HepG2 (cell line): ENCODE measurements around the gene POLR1D. TPM values are rescaled to one million over a fixed set of nuclear protein-coding genes. Genes with fewer than 3 reads are reported as not detected.

ENCODE experiments used
- ATAC-seq: fragments of 200-7000 bp; cut with Tn5 transposase; 3 replicates; pipeline ENCODE4 v1.9.1; 2020; ENCODE audit warnings: mild to moderate bottlenecking, moderate library complexity
- BruUV-seq: library from RNA; stranded (reverse); fragments of 400-500 nt; replicated peaks from 2 replicates; lab custom pipeline; 2021; lab: Mats Ljungman, UMichigan
- CTCF ChIA-PET: fragments of 300-600 bp; formaldehyde crosslinking; extraction: SDS; loops from one replicate; lab custom pipeline; 2021; ENCODE audit warnings: low total read pairs, inconsistent platforms, low intra/inter-chr PET ratio; lab: Yijun Ruan, JAX
- POLR2A ChIA-PET: fragments of 350-600 bp; sonication (Branson Sonifier 250); formaldehyde crosslinking; loops from one replicate; lab custom pipeline; 2020; ENCODE audit warnings: antibody characterized with exemption, inconsistent platforms; lab: Yijun Ruan, JAX
- DNase-seq: peaks from one replicate; pipeline ENCODE4 v3.0.0-alpha.2; 2015; ENCODE audit warnings: low spot score
- FAIRE-seq: peaks from 3 replicates; lab custom pipeline; 2011; peaks lifted over from hg19 to GRCh38; lab: Jason Lieb, UNC
- H2AFZ ChIP-seq: one replicate; pipeline ENCODE4 v1.6.1; 2011; ENCODE audit warnings: low read length, inconsistent platforms
- H3K27ac ChIP-seq: fragments of 300-600 bp; 3 replicates; pipeline ENCODE4 v1.8.0; 2011; ENCODE audit warnings: mixed run types, mild to moderate bottlenecking, mixed read lengths, low read length, inconsistent platforms; ENCODE audit not compliant: insufficient read depth; ENCODE audit errors: extremely low read length
- H3K27me3 ChIP-seq, 2 experiments: fragments of 200-600 bp in 1 of 2; 2 replicates in 1 of 2; 3 replicates in 1 of 2; pipeline versions ENCODE4 v1.6.0 to v1.8.0; 2011; ENCODE audit warnings: low read length in 2 of 2, mild to moderate bottlenecking in 2 of 2, moderate library complexity in 2 of 2, inconsistent platforms in 1 of 2; ENCODE audit not compliant: insufficient read depth in 2 of 2, control insufficient read depth in 1 of 2
- H3K36me3 ChIP-seq, 2 experiments: fragments of 200-600 bp in 1 of 2; replicated peaks in 1 of 2; 2 replicates in 1 of 2; 3 replicates in 1 of 2; pipeline versions ENCODE4 v1.5.1 to v1.8.0; 2011; ENCODE audit warnings: low read length in 2 of 2, inconsistent platforms in 1 of 2; ENCODE audit not compliant: insufficient read depth in 2 of 2, control insufficient read depth in 1 of 2
- H3K4me1 ChIP-seq: 2 replicates; pipeline ENCODE4 v1.5.1; 2012; ENCODE audit warnings: low read length, inconsistent platforms; ENCODE audit not compliant: insufficient read depth
- H3K4me2 ChIP-seq: 2 replicates; pipeline ENCODE4 v1.6.0; 2011; ENCODE audit warnings: low read depth, low read length, inconsistent platforms
- H3K4me3 ChIP-seq, 3 experiments: fragments of 200-600 bp in 1 of 3; sonication (generic), shearing (Covaris generic) in 1 of 3; replicated peaks in 1 of 3; 2 replicates each; pipeline ENCODE4 v1.5.1; 2011 to 2016; ENCODE audit warnings: low read length in 3 of 3, inconsistent platforms in 2 of 3, low read depth in 2 of 3, mild to moderate bottlenecking in 2 of 3, control low read depth in 1 of 3, mixed read lengths in 1 of 3; ENCODE audit not compliant: insufficient read depth in 1 of 3
- H3K79me2 ChIP-seq: one replicate; pipeline ENCODE4 v1.6.1; 2011; ENCODE audit warnings: low read length, inconsistent platforms; ENCODE audit not compliant: insufficient read depth
- H3K9ac ChIP-seq: 2 replicates; pipeline ENCODE4 v1.6.0; 2011; ENCODE audit warnings: mild to moderate bottlenecking, low read depth, low read length, inconsistent platforms; ENCODE audit not compliant: insufficient read depth
- H3K9me3 ChIP-seq: 2 replicates; pipeline ENCODE4 v1.5.1; 2012; ENCODE audit warnings: mild to moderate bottlenecking, low read length
- H4K20me1 ChIP-seq: 2 replicates; pipeline ENCODE4 v1.6.0; 2011; ENCODE audit warnings: inconsistent platforms, mild to moderate bottlenecking, low read length, moderate library complexity; ENCODE audit not compliant: insufficient read depth
- CEBPG ChIP-seq: IDR thresholded peaks from 2 replicates; pipeline ENCODE4 v1.6.1; 2016
- EEA1 ChIP-seq: sonication (generic); formaldehyde crosslinking; IDR thresholded peaks from 2 replicates; pipeline ENCODE4 v1.5.1; 2020; ENCODE audit warnings: mild to moderate bottlenecking, missing genetic modification reagents, borderline replicate concordance
- ESRRA ChIP-seq: sonication (generic); formaldehyde crosslinking; IDR thresholded peaks from 2 replicates; pipeline ENCODE4 v1.5.1; 2020; ENCODE audit warnings: mild to moderate bottlenecking, low read depth, missing genetic modification reagents
- FOXA1 ChIP-seq, 2 experiments: fragments of 450-650 bp in 1 of 2; sonication (generic) in 1 of 2; formaldehyde crosslinking in 1 of 2; IDR thresholded peaks; 2 replicates each; pipeline versions ENCODE4 v1.4.0 to v1.6.1; 2016 to 2020; ENCODE audit warnings: missing genetic modification reagents in 1 of 2
- KLF15 ChIP-seq: sonication (generic); formaldehyde crosslinking; IDR thresholded peaks from 2 replicates; pipeline ENCODE4 v1.8.1; 2023; ENCODE audit warnings: borderline replicate concordance, mild to moderate bottlenecking, inconsistent platforms, missing genetic modification reagents, mixed read lengths
- MEIS2 ChIP-seq: sonication (generic); formaldehyde crosslinking; IDR thresholded peaks from 2 replicates; pipeline ENCODE4 v1.9.0; 2021; ENCODE audit warnings: mild to moderate bottlenecking, missing genetic modification reagents
- MLXIP ChIP-seq: sonication (generic); formaldehyde crosslinking; IDR thresholded peaks from 2 replicates; pipeline ENCODE4 v1.9.0; 2021; ENCODE audit warnings: missing genetic modification reagents, borderline replicate concordance
- PAXIP1 ChIP-seq: sonication (generic); formaldehyde crosslinking; conservative IDR thresholded peaks from 2 replicates; pipeline ENCODE4 v1.4.0; 2020; ENCODE audit warnings: mild to moderate bottlenecking, missing genetic modification reagents, moderate library complexity
- RBAK ChIP-seq: sonication (generic); formaldehyde crosslinking; IDR thresholded peaks from 2 replicates; pipeline ENCODE4 v1.5.1; 2020; ENCODE audit warnings: mild to moderate bottlenecking, missing genetic modification reagents
- ZFP62 ChIP-seq: sonication (generic); formaldehyde crosslinking; IDR thresholded peaks from 2 replicates; pipeline ENCODE4 v1.4.0; 2020; ENCODE audit warnings: missing genetic modification reagents
- ZNF343 ChIP-seq: sonication (generic); formaldehyde crosslinking; IDR thresholded peaks from 2 replicates; pipeline ENCODE4 v1.4.0; 2020; ENCODE audit warnings: mild to moderate bottlenecking, missing genetic modification reagents
- ZNF552 ChIP-seq: sonication (generic); formaldehyde crosslinking; IDR thresholded peaks from 2 replicates; pipeline ENCODE4 v1.9.0; 2022; ENCODE audit warnings: missing genetic modification reagents, mild to moderate bottlenecking, borderline replicate concordance
- WGBS: methylation state at CpG from one replicate; pipeline ENCODE4 v1.1.6; 2017; ENCODE audit warnings: low lambda C conversion rate; 5-methylcytosine and 5-hydroxymethylcytosine counted together
- in situ Hi-C: cut with HindIII; loops from 2 replicates; pipeline ENCODE4 v1.10.0; 2017; ENCODE audit warnings: low pct_unique_long_range_greater_than_20kb; ENCODE audit not compliant: extremely low pct_ligation_motif_present
- intact Hi-C: fragments of 100-400 bp; cut with micrococcal nuclease; formaldehyde crosslinking; loops from one replicate; pipeline ENCODE4 v1.10.0; 2022; ENCODE audit not compliant: unreplicated experiment
- polyA plus RNA-seq, 8 experiments: library from polyadenylated mRNA; depleted of rRNA in 3 of 8; stranded (reverse) in 7 of 8; unstranded in 1 of 8; fragments of >200 nt; fragmentation: Illumina TruSeq in 4 of 8; extraction: Trizol in 4 of 8; gene quantifications; 2 replicates each; pipeline versions ENCODE4 v1.2.1 to v1.2.3, GENCODE V29; 2011 to 2016; ENCODE audit warnings: low read depth in 4 of 8, missing spikeins in 1 of 8, mixed read lengths in 1 of 8; ENCODE audit not compliant: insufficient read depth in 1 of 8
- total RNA-seq, 5 experiments: library from RNA; depleted of rRNA; stranded (reverse); fragments of >200 nt; fragmentation: Illumina TruSeq; extraction: Trizol; gene quantifications; 2 replicates each; pipeline ENCODE4 v1.2.3, GENCODE V29; 2016; ENCODE audit warnings: low read depth in 1 of 5
- TF ChIP-seq, protein P1 (sequence below): sonication (generic); formaldehyde crosslinking; IDR thresholded peaks from 2 replicates; pipeline ENCODE4 v1.4.0; 2020; ENCODE audit warnings: mild to moderate bottlenecking, missing genetic modification reagents
- TF ChIP-seq, protein P2 (sequence below): IDR thresholded peaks from 2 replicates; pipeline ENCODE4 v1.6.1; 2016; ENCODE audit warnings: missing genetic modification reagents, missing compliant biosample characterization

Gene POLR1D
- total and polyA plus RNA-seq, 2 of the 13 experiments (the other 11 are each of a cell fraction or from before 2014, with no cell fraction given): 183 to 490 TPM

- ATAC-seq: no peak
- POLR2A ChIA-PET: interaction anchor here (1.6 to 2.8 kb wide), 2 partner anchors 18 to 26 kb away, joined by 3 to 16 read pairs; no protein-coding TSS in a partner anchor
- no peak for TF ChIP-seq RBAK (CRISPR knock-in tag)
- no peak for TF ChIP-seq EEA1
- TF ChIP-seq, protein P1, sequence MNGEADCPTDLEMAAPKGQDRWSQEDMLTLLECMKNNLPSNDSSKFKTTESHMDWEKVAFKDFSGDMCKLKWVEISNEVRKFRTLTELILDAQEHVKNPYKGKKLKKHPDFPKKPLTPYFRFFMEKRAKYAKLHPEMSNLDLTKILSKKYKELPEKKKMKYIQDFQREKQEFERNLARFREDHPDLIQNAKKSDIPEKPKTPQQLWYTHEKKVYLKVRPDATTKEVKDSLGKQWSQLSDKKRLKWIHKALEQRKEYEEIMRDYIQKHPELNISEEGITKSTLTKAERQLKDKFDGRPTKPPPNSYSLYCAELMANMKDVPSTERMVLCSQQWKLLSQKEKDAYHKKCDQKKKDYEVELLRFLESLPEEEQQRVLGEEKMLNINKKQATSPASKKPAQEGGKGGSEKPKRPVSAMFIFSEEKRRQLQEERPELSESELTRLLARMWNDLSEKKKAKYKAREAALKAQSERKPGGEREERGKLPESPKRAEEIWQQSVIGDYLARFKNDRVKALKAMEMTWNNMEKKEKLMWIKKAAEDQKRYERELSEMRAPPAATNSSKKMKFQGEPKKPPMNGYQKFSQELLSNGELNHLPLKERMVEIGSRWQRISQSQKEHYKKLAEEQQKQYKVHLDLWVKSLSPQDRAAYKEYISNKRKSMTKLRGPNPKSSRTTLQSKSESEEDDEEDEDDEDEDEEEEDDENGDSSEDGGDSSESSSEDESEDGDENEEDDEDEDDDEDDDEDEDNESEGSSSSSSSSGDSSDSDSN (CRISPR knock-in tag): no peak
- no peak for TF ChIP-seq KLF15 (CRISPR knock-in tag)
- TF ChIP-seq PAXIP1: no peak
- no peak for TF ChIP-seq ZNF343
- no peak for TF ChIP-seq FOXA1 (IDR thresholded peaks at IDR 0.05)
- no peak for TF ChIP-seq FOXA1 (CRISPR knock-in tag; IDR thresholded peaks at IDR 0.05)
- TF ChIP-seq, protein P2, sequence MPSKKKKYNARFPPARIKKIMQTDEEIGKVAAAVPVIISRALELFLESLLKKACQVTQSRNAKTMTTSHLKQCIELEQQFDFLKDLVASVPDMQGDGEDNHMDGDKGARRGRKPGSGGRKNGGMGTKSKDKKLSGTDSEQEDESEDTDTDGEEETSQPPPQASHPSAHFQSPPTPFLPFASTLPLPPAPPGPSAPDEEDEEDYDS (CRISPR knock-in tag): 0 out of 2 replicates have a peak, but pooled peaks have one; percentile 9
- no peak for TF ChIP-seq MEIS2 (CRISPR knock-in tag)
- TF ChIP-seq ZFP62 (CRISPR knock-in tag): no peak
- TF ChIP-seq ESRRA (CRISPR knock-in tag): no peak
- peak; percentile 23; the same call in 1 of the 2 replicates for TF ChIP-seq CEBPG
- TF ChIP-seq ZNF552 (CRISPR knock-in tag): no peak
- TF ChIP-seq MLXIP: no peak
These were observed 21.8 kb downstream of the POLR1D start for GRCh38 chr13:27643334-27644132.

More at GRCh38 chr13:27643334-27644132, 21.8 kb downstream of the POLR1D start:
- H3K9me3 ChIP-seq: no peaks in the 10 kb centered on the region
- H3K27ac ChIP-seq: peak overlapping the region; percentile 86
- BruUV-seq: no TSS peak
- H3K79me2 ChIP-seq: peaks cover 37% of the 10 kb centered on the region
- H2AFZ ChIP-seq: no peak overlapping the region
- H3K4me2 ChIP-seq: peak overlapping the region; percentile 10; the same call in 1 of the 2 replicates
- in situ Hi-C loops (no loop called here), intact Hi-C loops (no loop called here)
- H3K9ac ChIP-seq: no peak overlapping the region
- peaks cover 67% of the 10 kb centered on the region for H3K4me1 ChIP-seq
- no peaks in the 10 kb centered on the region for H3K27me3 ChIP-seq
- no peak for FAIRE-seq
- CTCF ChIA-PET: no interaction called here
- no peak for DNase-seq
- H3K36me3 ChIP-seq: peaks cover 0 to 5% of the 10 kb centered on the region in 2 experiments; a peak in 1 of 5 replicates
- 75% methylated on average over 5 of the region's 5 CpGs for WGBS
- H3K4me3 ChIP-seq: no peak overlapping the region
- H4K20me1 ChIP-seq: no peaks in the 10 kb centered on the region
